ENCODE measurements around the gene MTHFSD. TPM values are rescaled to one million over a fixed set of nuclear protein-coding genes. Genes with fewer than 3 reads are reported as not detected.
A peak's percentile ranks its signal among the peaks of the same experiment; 100 is the strongest.

Gene MTHFSD
- total RNA-seq, 1 experiment from 2014 or later = 4.7 TPM

DNA sequence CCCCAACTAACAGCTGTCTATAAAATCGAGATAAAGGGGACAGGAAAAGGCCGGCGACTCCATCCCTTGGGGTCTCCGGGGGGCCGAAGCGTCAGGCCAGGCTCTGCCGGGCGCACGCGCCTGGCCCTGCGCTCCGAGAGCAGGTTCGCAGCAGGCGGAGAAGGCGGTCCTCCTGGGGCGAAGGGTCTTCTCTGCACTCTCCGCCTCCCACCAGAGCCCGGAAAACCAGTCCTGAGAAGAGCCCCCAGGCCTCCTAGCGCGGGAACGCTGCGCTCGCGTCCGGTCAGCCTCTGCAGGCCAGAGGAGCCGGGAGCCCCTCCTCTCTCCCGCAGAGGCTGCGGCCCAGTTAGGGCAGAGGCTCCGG lies 39.6 kb downstream of the MTHFSD start:
- no peak overlapping the region for H4K91ac ChIP-seq (ENCODE audit: insufficient read length, low read depth, low read length)
- no peak overlapping the region for H2AFZ ChIP-seq (ENCODE audit: low read length)
- H3K4me1 ChIP-seq (ENCODE audit: insufficient read depth, low read length) = no peaks in the 10 kb centered on the region
- no peak overlapping the region for H4K5ac ChIP-seq (ENCODE audit: insufficient read length, low read depth, low read length)
- H3K27me3 Mint-ChIP-seq (ENCODE audit: low read depth) = peaks cover 99% of the 10 kb centered on the region
- H2BK12ac ChIP-seq (ENCODE audit: insufficient read length, low read depth, low read length) = no peak overlapping the region
- H3K4ac ChIP-seq (ENCODE audit: low read depth, low read length) = no peak overlapping the region
- no peaks in the 10 kb centered on the region for H3K36me3 Mint-ChIP-seq (ENCODE audit: insufficient read depth in 1 of 3, low read depth in 3 of 3)
- H3K23me2 ChIP-seq (ENCODE audit: insufficient read length, low read depth, low read length, poor library complexity, severe bottlenecking) = peaks cover 4% of the 10 kb centered on the region
- H3T11ph ChIP-seq (ENCODE audit: low read length) = no peak overlapping the region
- no peaks in the 10 kb centered on the region for H3K79me1 ChIP-seq (ENCODE audit: insufficient read depth, low read depth, low read length, poor library complexity, severe bottlenecking)
- no peaks in the 10 kb centered on the region for H4K20me1 ChIP-seq (ENCODE audit: control insufficient read depth, insufficient read depth, insufficient read length)
- H2BK20ac ChIP-seq (ENCODE audit: low read depth, low read length, poor library complexity, severe bottlenecking) = no peak overlapping the region
- no peak overlapping the region for H3K23ac ChIP-seq (ENCODE audit: insufficient read length, low read depth, low read length)
- no peak overlapping the region for H2AK5ac ChIP-seq (ENCODE audit: insufficient read length, low read length)
- no peak overlapping the region for H2BK120ac ChIP-seq (ENCODE audit: low read depth, low read length, poor library complexity, severe bottlenecking)
- H3K9ac ChIP-seq (ENCODE audit: extremely low read depth, insufficient read length, low read length) = no peak overlapping the region
- H3K56ac ChIP-seq (ENCODE audit: insufficient read length, low read depth, low read length) = no peak overlapping the region
- no peak overlapping the region for H2BK15ac ChIP-seq (ENCODE audit: low read depth, low read length)
- TF ChIP-seq, protein P1, sequence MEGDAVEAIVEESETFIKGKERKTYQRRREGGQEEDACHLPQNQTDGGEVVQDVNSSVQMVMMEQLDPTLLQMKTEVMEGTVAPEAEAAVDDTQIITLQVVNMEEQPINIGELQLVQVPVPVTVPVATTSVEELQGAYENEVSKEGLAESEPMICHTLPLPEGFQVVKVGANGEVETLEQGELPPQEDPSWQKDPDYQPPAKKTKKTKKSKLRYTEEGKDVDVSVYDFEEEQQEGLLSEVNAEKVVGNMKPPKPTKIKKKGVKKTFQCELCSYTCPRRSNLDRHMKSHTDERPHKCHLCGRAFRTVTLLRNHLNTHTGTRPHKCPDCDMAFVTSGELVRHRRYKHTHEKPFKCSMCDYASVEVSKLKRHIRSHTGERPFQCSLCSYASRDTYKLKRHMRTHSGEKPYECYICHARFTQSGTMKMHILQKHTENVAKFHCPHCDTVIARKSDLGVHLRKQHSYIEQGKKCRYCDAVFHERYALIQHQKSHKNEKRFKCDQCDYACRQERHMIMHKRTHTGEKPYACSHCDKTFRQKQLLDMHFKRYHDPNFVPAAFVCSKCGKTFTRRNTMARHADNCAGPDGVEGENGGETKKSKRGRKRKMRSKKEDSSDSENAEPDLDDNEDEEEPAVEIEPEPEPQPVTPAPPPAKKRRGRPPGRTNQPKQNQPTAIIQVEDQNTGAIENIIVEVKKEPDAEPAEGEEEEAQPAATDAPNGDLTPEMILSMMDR (conservative IDR thresholded peaks at IDR 0.05) = no peak
- no peak overlapping the region for H3K27ac Mint-ChIP-seq
- H3K4me1 Mint-ChIP-seq = peaks cover 13 to 41% of the 10 kb centered on the region in 2 experiments
- no peak overlapping the region for H3K4me3 Mint-ChIP-seq
- H3K79me2 ChIP-seq (ENCODE audit: insufficient read depth, low read length) = no peaks in the 10 kb centered on the region
- peak; percentile 77 for DNase-seq
- no CpG with 5 or more reads among the region's 29 CpGs for WGBS (ENCODE audit: extremely low coverage, insufficient read length, low lambda C conversion rate)
- H3K9me3 ChIP-seq (ENCODE audit: control insufficient read depth, low read depth, low read length) = no peaks in the 10 kb centered on the region
- H4K8ac ChIP-seq (replicated peaks; ENCODE audit: insufficient read length, low read depth, low read length) = no peak overlapping the region
- H3K9me3 Mint-ChIP-seq = peaks cover 2 to 14% of the 10 kb centered on the region in 2 experiments; a peak in 2 of 5 replicates
- H3K27me3 ChIP-seq (ENCODE audit: insufficient read depth, low read length) = peaks cover 79% of the 10 kb centered on the region
- H2BK5ac ChIP-seq (ENCODE audit: insufficient read length, low read length) = no peak overlapping the region
- H3K18ac ChIP-seq (ENCODE audit: insufficient read length, low read depth, low read length) = no peak overlapping the region
- H3K4me2 ChIP-seq (ENCODE audit: insufficient read depth, insufficient read length, low read length) = peak overlapping the region; percentile 26
- H3K14ac ChIP-seq (ENCODE audit: insufficient read depth, low read length) = no peak overlapping the region
- no peak overlapping the region for H3K27ac ChIP-seq (ENCODE audit: insufficient read length, low read depth, low read length)
